Measurements from ENCODE around the gene TMEM198. TPM values are rescaled to one million over a fixed set of nuclear protein-coding genes. Genes with fewer than 3 reads are reported as not detected.

TMEM198 gene
- total RNA-seq, 1 donor from 2014 or later: 2.9 TPM

- ATAC-seq (no peak), DNase-seq (no peak)
- intact Hi-C loops (cut with DNase I): no loop called here
- peaks cover 5% of the 10 kb centered on the region for H3K27me3 ChIP-seq
- H3K9me3 ChIP-seq: no peaks in the 10 kb centered on the region
- H3K4me3 ChIP-seq: no peak overlapping the region
- no peak overlapping the region for H3K27ac ChIP-seq
- peaks cover 19% of the 10 kb centered on the region for H3K4me1 ChIP-seq
- H3K36me3 ChIP-seq: peaks cover 29% of the 10 kb centered on the region
- TF ChIP-seq CTCF (IDR thresholded peaks at IDR 0.05): no peak
Measured at GRCh38 chr2:219501849-219502248, 42.0 kb upstream of the TMEM198 start.

DNA sequence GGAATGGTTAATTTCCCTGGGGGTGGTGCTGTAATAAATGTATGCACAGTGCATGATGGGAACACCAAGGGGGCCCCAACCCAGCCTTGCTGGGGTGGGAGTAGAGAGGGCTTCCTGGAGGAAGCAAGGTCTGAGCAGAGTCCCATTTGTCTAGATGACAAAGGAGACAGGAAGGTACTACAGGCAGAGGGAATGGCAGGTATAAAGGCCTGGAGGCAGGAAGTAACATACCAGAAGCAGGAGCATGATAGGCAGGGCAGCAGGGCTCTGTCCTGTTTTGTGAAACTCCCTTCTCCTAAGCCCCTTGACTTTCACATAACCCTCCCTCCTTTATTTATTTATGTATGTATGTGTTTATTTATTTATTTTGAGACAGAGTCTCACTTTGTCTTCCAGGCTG is 41.2 kb upstream of the TMEM198 start:
- no peaks in the 10 kb centered on the region for H3K27me3 ChIP-seq
- intact Hi-C loops (cut with DNase I): no loop called here
- H3K4me1 ChIP-seq: peaks cover 12% of the 10 kb centered on the region
- no peak overlapping the region for H3K27ac ChIP-seq
- TF ChIP-seq CTCF (IDR thresholded peaks at IDR 0.05): no peak
- no peaks in the 10 kb centered on the region for H3K9me3 ChIP-seq
- ATAC-seq (no peak), DNase-seq (no peak)
- H3K4me3 ChIP-seq: no peak overlapping the region
- peaks cover 34% of the 10 kb centered on the region for H3K36me3 ChIP-seq

DNA sequence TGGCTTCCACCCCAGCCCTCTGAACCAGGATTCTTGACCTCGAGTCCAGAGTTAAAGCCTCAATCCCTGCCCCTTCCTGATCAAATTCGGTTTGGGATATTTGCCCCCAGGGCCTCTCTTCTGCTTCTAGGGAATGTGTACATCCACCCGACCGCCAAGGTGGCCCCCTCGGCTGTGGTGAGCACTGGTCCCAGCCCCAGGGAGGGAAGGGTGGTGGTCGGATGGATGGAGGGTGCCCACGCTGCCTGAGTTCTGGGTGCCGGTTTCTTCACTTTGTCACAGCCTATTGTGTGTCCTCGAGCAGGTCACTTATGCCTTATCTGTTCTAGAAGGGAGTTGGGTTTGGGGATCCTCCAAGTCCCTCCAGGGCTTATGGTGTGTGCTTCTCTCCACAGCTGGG is 38.2 kb upstream of the TMEM198 start:
- Histone ChIP-seq H3K27ac (no peak overlapping the region), H3K36me3 (peaks cover 34% of the 10 kb centered on the region), H3K4me1 (peaks cover 3% of the 10 kb centered on the region), H3K9me3 (no peaks in the 10 kb centered on the region), H3K27me3 (peaks cover 2% of the 10 kb centered on the region), H3K4me3 (no peak overlapping the region)
- ATAC-seq (no peak), DNase-seq (no peak)
- TF ChIP-seq CTCF (IDR thresholded peaks at IDR 0.05): no peak
- intact Hi-C loops (cut with DNase I): no loop called here

DNA sequence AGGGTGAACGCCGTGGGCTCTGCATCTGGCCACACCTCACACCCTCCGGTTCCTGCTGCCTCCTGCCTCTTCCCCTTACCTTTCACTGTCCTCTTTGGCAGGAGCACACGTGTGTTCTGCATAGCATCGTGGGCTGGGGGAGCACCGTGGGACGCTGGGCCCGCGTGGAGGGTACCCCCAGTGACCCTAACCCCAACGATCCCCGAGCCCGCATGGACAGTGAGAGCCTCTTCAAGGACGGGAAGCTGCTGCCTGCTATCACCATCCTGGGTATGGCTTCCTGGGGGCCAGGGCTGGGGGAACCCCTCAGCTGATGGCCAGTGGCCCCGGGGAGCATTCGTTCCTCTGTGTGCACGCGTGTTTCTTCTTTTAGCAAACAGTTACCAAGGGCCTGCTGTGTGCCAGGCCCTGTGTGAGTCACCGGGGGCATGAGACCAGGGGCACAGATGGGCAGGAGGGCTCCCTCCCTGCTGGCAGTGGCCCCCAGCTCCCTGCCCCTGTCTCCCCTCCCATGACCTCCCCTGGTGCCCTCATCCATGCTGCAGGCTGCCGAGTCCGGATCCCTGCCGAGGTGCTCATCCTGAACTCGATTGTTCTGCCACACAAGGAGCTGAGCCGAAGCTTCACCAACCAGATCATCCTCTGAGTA is 37.6 kb upstream of the TMEM198 start:
- intact Hi-C loops (cut with DNase I): no loop called here

DNA sequence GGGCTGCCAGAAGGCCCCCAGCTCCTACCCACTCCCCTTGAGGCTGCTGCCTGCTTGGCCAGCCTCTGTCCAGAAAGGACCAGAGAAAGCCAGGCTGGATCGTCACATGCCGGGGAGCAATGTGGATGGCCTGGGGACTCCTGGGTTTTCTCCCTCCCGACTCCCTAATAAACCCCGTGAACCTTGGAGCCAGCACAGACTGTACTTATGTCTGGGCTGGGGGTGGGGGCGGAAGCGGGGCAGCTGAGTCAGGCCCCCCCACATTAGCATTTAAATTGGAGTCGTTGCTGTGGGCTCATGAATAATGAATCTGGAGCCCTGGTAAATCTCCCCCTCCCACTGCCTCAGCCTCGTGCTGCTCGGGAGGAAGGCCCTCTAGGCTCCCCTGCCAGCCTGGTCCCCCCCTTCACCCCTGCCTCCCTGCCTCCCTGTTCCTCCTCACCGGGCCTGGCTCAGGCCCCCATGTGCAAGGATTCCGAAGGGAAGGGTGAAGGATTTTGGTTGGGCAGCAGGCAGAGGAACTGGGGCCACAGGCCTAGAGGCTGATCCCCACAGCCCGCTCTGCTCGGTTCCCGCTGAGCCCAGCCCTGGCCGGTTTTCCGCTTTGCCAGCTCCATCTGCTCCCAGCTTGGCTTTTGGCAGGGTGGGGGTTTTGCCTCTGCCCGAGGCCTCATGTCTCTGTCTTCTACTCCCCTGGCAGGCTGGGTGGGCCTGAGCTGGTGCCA is 36.9 kb upstream of the TMEM198 start:
- no peak for DNase-seq
- ATAC-seq: no peak
- Histone ChIP-seq H3K4me3 (no peak overlapping the region), H3K9me3 (no peaks in the 10 kb centered on the region), H3K36me3 (peaks cover 34% of the 10 kb centered on the region), H3K27me3 (peaks cover 14% of the 10 kb centered on the region), H3K4me1 (peaks cover 3% of the 10 kb centered on the region), H3K27ac (no peak overlapping the region)
- TF ChIP-seq CTCF (IDR thresholded peaks at IDR 0.05): no peak
- intact Hi-C loops (cut with DNase I): no loop called here

More for the DNA sequence above, 37.6 kb upstream of the TMEM198 start:
- Histone ChIP-seq H3K9me3 (no peaks in the 10 kb centered on the region), H3K27me3 (peaks cover 9% of the 10 kb centered on the region), H3K4me1 (peaks cover 3% of the 10 kb centered on the region), H3K4me3 (no peak overlapping the region), H3K27ac (no peak overlapping the region), H3K36me3 (peaks cover 34% of the 10 kb centered on the region)
- no peak for TF ChIP-seq CTCF (IDR thresholded peaks at IDR 0.05)
- ATAC-seq: no peak
- DNase-seq: no peak
